ENCODE results near the gene PLCG1. TPM values are rescaled to one million over a fixed set of nuclear protein-coding genes. Genes with fewer than 3 reads are reported as not detected.

PLCG1 gene
- 100 to 1,000 TPM; 185 to 255 TPM for total RNA-seq

DNA sequence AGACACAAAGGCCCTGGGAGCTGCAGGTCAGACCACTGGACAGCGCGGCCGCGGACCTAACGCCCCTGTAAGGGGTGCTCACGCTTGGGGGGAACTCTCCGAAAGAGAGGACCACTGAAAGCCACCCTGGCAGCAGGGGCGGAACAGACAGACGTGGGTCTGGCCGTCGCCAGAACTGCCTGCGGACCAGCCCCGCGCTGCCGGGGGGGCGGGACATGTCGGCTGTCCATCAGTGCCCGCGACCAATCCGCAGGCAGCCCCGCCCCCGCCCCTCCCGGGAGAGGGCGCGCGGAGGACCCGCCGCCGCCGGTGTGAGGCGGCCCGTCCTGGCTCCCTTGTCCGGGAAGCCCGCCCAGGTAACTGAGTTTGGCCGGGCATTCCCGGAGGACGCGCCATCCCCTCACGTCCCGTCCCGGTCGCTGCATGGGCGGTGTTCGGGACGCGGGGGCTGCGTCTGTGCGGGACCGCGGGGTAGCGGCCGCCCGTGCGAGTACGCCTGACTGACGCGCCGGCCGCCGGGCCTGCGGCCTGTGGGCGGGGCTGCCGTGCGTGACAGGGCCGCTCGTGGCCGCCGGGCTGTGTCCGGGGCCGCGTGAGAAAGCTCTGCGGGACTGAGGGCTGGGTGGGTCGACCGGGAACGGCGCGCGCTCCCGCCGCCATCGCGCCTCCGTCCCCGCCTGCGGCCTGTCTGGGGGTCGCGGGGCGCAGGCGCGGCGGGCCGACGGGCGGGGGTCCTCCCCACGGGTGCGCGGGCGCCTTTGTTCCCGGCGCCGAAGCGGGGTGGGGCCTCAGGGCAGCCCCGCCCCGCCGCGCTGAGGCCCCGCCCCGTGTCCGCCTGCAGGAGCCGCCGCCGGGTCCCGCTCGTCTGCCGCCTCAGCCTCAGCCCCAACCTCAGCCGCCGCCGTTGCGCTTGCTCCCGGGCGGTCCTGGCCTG lies at the start of gene PLCG1:
PLCG1 (plus strand) TSS at position 864 of the 934 bp plus-strand sequence. CDS start 99 bp downstream, outside the sequence.
- peaks cover 6 to 41% of the 10 kb centered on the region in 2 donors for H3K4me1 ChIP-seq (ENCODE audit: control insufficient read depth in 1 of 2, low read depth in 2 of 2)

DNA sequence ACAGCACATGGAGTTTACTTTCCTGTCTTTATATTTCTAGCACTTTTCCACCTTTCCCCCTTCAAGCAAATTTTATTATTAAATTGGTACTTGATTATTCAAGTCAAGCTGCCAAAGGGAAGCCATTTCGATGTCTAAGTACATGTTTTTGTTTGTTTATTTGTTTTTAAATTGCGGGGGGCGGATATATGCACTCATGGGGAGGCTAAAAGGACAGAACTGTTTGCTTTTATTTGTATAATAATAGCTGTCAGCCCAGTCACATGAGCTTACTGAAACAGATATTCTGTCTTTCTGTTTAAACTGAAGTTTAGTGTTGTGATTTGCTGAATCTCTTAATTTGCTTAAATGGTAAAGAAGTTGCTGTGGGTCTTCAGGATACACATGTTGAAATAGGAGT lies 49.6 kb upstream of the PLCG1 start:
- no peaks in the 10 kb centered on the region for H3K27me3 ChIP-seq (replicated peaks; ENCODE audit: insufficient read depth)
- H3K36me3 ChIP-seq = peaks cover 11% of the 10 kb centered on the region
- H3K27ac ChIP-seq = no peak overlapping the region
- H3K4me1 ChIP-seq (ENCODE audit: control insufficient read depth in 1 of 2, low read depth in 2 of 2) = no peaks in the 10 kb centered on the region
- H3K4me3 ChIP-seq = no peak overlapping the region
- no peak for ATAC-seq (ENCODE audit: insufficient number of reproducible peaks, low FRiP score, low read depth)
- DNase-seq (ENCODE audit: low spot score) = no peak
- no peaks in the 10 kb centered on the region for H3K9me3 ChIP-seq
- TF ChIP-seq, protein P1, sequence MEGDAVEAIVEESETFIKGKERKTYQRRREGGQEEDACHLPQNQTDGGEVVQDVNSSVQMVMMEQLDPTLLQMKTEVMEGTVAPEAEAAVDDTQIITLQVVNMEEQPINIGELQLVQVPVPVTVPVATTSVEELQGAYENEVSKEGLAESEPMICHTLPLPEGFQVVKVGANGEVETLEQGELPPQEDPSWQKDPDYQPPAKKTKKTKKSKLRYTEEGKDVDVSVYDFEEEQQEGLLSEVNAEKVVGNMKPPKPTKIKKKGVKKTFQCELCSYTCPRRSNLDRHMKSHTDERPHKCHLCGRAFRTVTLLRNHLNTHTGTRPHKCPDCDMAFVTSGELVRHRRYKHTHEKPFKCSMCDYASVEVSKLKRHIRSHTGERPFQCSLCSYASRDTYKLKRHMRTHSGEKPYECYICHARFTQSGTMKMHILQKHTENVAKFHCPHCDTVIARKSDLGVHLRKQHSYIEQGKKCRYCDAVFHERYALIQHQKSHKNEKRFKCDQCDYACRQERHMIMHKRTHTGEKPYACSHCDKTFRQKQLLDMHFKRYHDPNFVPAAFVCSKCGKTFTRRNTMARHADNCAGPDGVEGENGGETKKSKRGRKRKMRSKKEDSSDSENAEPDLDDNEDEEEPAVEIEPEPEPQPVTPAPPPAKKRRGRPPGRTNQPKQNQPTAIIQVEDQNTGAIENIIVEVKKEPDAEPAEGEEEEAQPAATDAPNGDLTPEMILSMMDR (IDR thresholded peaks at IDR 0.05) = no peak

More for the DNA sequence above, at the start of gene PLCG1:
- ATAC-seq (ENCODE audit: insufficient number of reproducible peaks, low FRiP score, low read depth) = peak; percentile 78
- H3K9me3 ChIP-seq = no peaks in the 10 kb centered on the region
- peak within 1 kb of the TSS; percentile 92 for H3K4me3 ChIP-seq
- H3K36me3 ChIP-seq = no peaks in the 10 kb centered on the region
- DNase-seq (ENCODE audit: low spot score) = peak; percentile 49
- H3K27ac ChIP-seq = peak within 1 kb of the TSS; percentile 92 to 94
- no peaks in the 10 kb centered on the region for H3K27me3 ChIP-seq (replicated peaks; ENCODE audit: insufficient read depth)
- TF ChIP-seq, protein P1 (IDR thresholded peaks at IDR 0.05) = no peak

- H3K36me3 ChIP-seq = peaks cover 19% of the 10 kb centered on the region
Measured at GRCh38 chr20:41089555-41089954, 47.8 kb upstream of the PLCG1 start.

GRCh38 chr20:41091927-41092326 lies 45.4 kb upstream of the PLCG1 start:
- Histone ChIP-seq H3K4me3 (no peak overlapping the region), H3K4me1 (ENCODE audit: control insufficient read depth in 1 of 2, low read depth in 2 of 2) (no peaks in the 10 kb centered on the region), H3K9me3 (no peaks in the 10 kb centered on the region), H3K27ac (no peak overlapping the region), H3K27me3 (replicated peaks; ENCODE audit: insufficient read depth) (no peaks in the 10 kb centered on the region), H3K36me3 (peaks cover 29% of the 10 kb centered on the region)
- DNase-seq (ENCODE audit: low spot score) (no peak), ATAC-seq (ENCODE audit: insufficient number of reproducible peaks, low FRiP score, low read depth) (no peak)
- TF ChIP-seq, protein P1 (IDR thresholded peaks at IDR 0.05) = no peak

More at GRCh38 chr20:41089555-41089954, 47.8 kb upstream of the PLCG1 start:
- Histone ChIP-seq H3K9me3 (no peaks in the 10 kb centered on the region), H3K4me1 (ENCODE audit: control insufficient read depth in 1 of 2, low read depth in 2 of 2) (no peaks in the 10 kb centered on the region), H3K27me3 (replicated peaks; ENCODE audit: insufficient read depth) (no peaks in the 10 kb centered on the region), H3K27ac (no peak overlapping the region), H3K4me3 (no peak overlapping the region)
- ATAC-seq (ENCODE audit: insufficient number of reproducible peaks, low FRiP score, low read depth) (no peak), DNase-seq (ENCODE audit: low spot score) (no peak)
- TF ChIP-seq, protein P1 (IDR thresholded peaks at IDR 0.05) = no peak

- peaks cover 35% of the 10 kb centered on the region for H3K36me3 ChIP-seq
- ATAC-seq (ENCODE audit: insufficient number of reproducible peaks, low FRiP score, low read depth) (no peak), DNase-seq (ENCODE audit: low spot score) (no peak)
- no peaks in the 10 kb centered on the region for H3K9me3 ChIP-seq
- no peaks in the 10 kb centered on the region for H3K4me1 ChIP-seq (ENCODE audit: control insufficient read depth in 1 of 2, low read depth in 2 of 2)
- peak overlapping the region in 1 of 2 donors; percentile 20 for H3K27ac ChIP-seq
- H3K4me3 ChIP-seq = no peak overlapping the region
- TF ChIP-seq, protein P1 (IDR thresholded peaks at IDR 0.05) = no peak
- H3K27me3 ChIP-seq (replicated peaks; ENCODE audit: insufficient read depth) = no peaks in the 10 kb centered on the region
Measured at GRCh38 chr20:41094353-41095055, 42.8 kb upstream of the PLCG1 start.

All from thoracic aorta (tissue), 2 donors.